ENCODE results near the gene PLA2G4B. TPM values are rescaled to one million over a fixed set of nuclear protein-coding genes. Genes with fewer than 3 reads are reported as not detected.

Gene PLA2G4B
- total RNA-seq, 1 experiment from 2014 or later: 4.7 TPM

DNA sequence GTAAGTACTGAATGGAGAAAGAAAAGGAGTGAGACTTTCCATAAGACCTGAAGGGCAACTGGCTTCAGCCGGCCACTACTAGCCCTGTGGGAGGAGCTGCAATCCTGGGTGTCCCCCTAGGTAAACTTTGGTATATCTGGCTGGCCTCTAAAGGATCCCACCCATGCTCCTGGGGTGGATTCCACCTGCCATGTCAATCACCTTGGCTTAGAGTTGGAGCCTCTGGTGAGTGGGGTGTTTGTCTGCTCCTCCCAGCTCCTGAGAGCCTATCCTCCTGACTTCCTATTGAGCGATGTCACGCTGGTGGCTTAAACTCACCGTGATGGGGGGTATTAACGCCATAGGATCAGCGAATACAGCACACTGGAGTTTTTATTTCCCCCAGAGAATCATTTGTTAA, 52.6 kb downstream of the PLA2G4B start:
- no peak for DNase-seq (ENCODE audit: low read depth, low spot score)
- H3K36me3 ChIP-seq (ENCODE audit: control insufficient read depth, insufficient read depth, low read length): no peaks in the 10 kb centered on the region
- H3K4me3 ChIP-seq (ENCODE audit: low read depth in 2 of 2, low read length in 2 of 2): no peak overlapping the region
- no peak overlapping the region for H3K27ac ChIP-seq (ENCODE audit: low read length)
- intact Hi-C loops (cut with micrococcal nuclease; ENCODE audit: unreplicated experiment): no loop called here
- TF ChIP-seq, protein P1, sequence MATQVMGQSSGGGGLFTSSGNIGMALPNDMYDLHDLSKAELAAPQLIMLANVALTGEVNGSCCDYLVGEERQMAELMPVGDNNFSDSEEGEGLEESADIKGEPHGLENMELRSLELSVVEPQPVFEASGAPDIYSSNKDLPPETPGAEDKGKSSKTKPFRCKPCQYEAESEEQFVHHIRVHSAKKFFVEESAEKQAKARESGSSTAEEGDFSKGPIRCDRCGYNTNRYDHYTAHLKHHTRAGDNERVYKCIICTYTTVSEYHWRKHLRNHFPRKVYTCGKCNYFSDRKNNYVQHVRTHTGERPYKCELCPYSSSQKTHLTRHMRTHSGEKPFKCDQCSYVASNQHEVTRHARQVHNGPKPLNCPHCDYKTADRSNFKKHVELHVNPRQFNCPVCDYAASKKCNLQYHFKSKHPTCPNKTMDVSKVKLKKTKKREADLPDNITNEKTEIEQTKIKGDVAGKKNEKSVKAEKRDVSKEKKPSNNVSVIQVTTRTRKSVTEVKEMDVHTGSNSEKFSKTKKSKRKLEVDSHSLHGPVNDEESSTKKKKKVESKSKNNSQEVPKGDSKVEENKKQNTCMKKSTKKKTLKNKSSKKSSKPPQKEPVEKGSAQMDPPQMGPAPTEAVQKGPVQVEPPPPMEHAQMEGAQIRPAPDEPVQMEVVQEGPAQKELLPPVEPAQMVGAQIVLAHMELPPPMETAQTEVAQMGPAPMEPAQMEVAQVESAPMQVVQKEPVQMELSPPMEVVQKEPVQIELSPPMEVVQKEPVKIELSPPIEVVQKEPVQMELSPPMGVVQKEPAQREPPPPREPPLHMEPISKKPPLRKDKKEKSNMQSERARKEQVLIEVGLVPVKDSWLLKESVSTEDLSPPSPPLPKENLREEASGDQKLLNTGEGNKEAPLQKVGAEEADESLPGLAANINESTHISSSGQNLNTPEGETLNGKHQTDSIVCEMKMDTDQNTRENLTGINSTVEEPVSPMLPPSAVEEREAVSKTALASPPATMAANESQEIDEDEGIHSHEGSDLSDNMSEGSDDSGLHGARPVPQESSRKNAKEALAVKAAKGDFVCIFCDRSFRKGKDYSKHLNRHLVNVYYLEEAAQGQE (IDR thresholded peaks at IDR 0.05; ENCODE audit: insufficient read depth in 1 of 2, low read depth in 2 of 2, low read length in 1 of 2): no peak
- TF ChIP-seq, protein P2, sequence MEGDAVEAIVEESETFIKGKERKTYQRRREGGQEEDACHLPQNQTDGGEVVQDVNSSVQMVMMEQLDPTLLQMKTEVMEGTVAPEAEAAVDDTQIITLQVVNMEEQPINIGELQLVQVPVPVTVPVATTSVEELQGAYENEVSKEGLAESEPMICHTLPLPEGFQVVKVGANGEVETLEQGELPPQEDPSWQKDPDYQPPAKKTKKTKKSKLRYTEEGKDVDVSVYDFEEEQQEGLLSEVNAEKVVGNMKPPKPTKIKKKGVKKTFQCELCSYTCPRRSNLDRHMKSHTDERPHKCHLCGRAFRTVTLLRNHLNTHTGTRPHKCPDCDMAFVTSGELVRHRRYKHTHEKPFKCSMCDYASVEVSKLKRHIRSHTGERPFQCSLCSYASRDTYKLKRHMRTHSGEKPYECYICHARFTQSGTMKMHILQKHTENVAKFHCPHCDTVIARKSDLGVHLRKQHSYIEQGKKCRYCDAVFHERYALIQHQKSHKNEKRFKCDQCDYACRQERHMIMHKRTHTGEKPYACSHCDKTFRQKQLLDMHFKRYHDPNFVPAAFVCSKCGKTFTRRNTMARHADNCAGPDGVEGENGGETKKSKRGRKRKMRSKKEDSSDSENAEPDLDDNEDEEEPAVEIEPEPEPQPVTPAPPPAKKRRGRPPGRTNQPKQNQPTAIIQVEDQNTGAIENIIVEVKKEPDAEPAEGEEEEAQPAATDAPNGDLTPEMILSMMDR (IDR thresholded peaks at IDR 0.05): no peak
- no peak for TF ChIP-seq TCF7L2 (IDR thresholded peaks at IDR 0.05; ENCODE audit: low read depth, low read length)
- no peak for TF ChIP-seq SIN3A (IDR thresholded peaks at IDR 0.05; ENCODE audit: borderline replicate concordance, insufficient read depth, low read depth, low read length)
- no peaks in the 10 kb centered on the region for H3K27me3 ChIP-seq (ENCODE audit: control insufficient read depth, insufficient read depth, low read length)
- H3K4me1 ChIP-seq (ENCODE audit: control insufficient read depth, insufficient read depth, low read length): peaks cover 10% of the 10 kb centered on the region
- in situ Hi-C loops (cut with HindIII; ENCODE audit: low pct_unique_long_range_greater_than_20kb, low sequenced_read_pairs): no loop called here
- H3K9me3 ChIP-seq (ENCODE audit: control insufficient read depth, insufficient read depth, low read depth, low read length): no peaks in the 10 kb centered on the region
- ChIA-PET CTCF (interaction anchor here (0.6 kb wide), 1 partner anchor 398 kb away, joined by 8 read pairs; the partner anchor contains the start of gene ITPKA), POLR2A (no interaction called here)
- ATAC-seq: no peak
- BruUV-seq (replicated peaks): no TSS peak

DNA sequence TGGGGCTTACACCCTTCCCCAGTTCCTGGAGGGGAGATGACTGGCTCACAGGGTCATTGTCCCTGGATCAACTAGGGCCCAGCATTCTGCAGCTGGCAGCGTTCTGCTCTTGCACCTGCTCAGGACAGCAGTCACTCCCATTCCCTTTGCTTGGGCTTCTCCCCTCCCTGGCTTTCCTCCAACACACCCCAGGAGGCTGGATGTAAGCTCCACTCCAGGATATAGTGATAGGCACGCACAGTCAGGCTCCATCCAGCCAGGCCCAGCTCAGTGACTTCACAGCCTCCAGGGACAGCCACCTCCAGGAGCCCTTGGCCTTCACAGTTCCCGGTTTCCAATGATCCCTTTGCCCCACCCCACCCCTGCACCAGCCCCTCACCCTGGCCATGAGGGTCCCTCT, 53.3 kb downstream of the PLA2G4B start:
- CTCF ChIA-PET: interaction anchor here (0.6 kb wide), 1 partner anchor 424 kb away, joined by 3 read pairs; no protein-coding TSS in a partner anchor
- Histone ChIP-seq H3K36me3 (ENCODE audit: control insufficient read depth, insufficient read depth, low read length) (no peaks in the 10 kb centered on the region), H3K4me1 (ENCODE audit: control insufficient read depth, insufficient read depth, low read length) (peaks cover 10% of the 10 kb centered on the region), H3K27me3 (ENCODE audit: control insufficient read depth, insufficient read depth, low read length) (no peaks in the 10 kb centered on the region), H3K27ac (ENCODE audit: low read length) (no peak overlapping the region), H3K4me3 (ENCODE audit: low read depth in 2 of 2, low read length in 2 of 2) (no peak overlapping the region), H3K9me3 (ENCODE audit: control insufficient read depth, insufficient read depth, low read depth, low read length) (no peaks in the 10 kb centered on the region)
- no peak for DNase-seq (ENCODE audit: low read depth, low spot score)
- TF ChIP-seq POLR2AphosphoS5 (IDR thresholded peaks at IDR 0.05; ENCODE audit: low read depth, low read length) (no peak), TCF7L2 (IDR thresholded peaks at IDR 0.05; ENCODE audit: low read depth, low read length) (no peak), SIN3A (IDR thresholded peaks at IDR 0.05; ENCODE audit: borderline replicate concordance, insufficient read depth, low read depth, low read length) (no peak)
- TF ChIP-seq, protein P2 (IDR thresholded peaks at IDR 0.05): no peak
- TF ChIP-seq, protein P1 (IDR thresholded peaks at IDR 0.05; ENCODE audit: insufficient read depth in 1 of 2, low read depth in 2 of 2, low read length in 1 of 2): no peak
- ATAC-seq: no peak
- in situ Hi-C loops (cut with HindIII; ENCODE audit: low pct_unique_long_range_greater_than_20kb, low sequenced_read_pairs): no loop called here
- POLR2A ChIA-PET: no interaction called here
- intact Hi-C loops (cut with micrococcal nuclease; ENCODE audit: unreplicated experiment): no loop called here
- BruUV-seq (replicated peaks): no TSS peak
